H4 (cell line): Measurements from ENCODE around the gene CLNK. TPM values are rescaled to one million over a fixed set of nuclear protein-coding genes. Genes with fewer than 3 reads are reported as not detected.

Experiments used
- DNase-seq: peaks from one replicate; pipeline ENCODE4 v3.0.0-alpha.2; 2015; ENCODE audit warnings: low spot score
- total RNA-seq: library from RNA; depleted of rRNA; stranded (reverse); fragments of >200 nt; shearing (Covaris generic); gene quantifications from 2 replicates; pipeline ENCODE4 v1.2.3, GENCODE V29; 2014; rRNA removed

CLNK gene
- total RNA-seq, 1 experiment from 2014 or later = not detected

DNA sequence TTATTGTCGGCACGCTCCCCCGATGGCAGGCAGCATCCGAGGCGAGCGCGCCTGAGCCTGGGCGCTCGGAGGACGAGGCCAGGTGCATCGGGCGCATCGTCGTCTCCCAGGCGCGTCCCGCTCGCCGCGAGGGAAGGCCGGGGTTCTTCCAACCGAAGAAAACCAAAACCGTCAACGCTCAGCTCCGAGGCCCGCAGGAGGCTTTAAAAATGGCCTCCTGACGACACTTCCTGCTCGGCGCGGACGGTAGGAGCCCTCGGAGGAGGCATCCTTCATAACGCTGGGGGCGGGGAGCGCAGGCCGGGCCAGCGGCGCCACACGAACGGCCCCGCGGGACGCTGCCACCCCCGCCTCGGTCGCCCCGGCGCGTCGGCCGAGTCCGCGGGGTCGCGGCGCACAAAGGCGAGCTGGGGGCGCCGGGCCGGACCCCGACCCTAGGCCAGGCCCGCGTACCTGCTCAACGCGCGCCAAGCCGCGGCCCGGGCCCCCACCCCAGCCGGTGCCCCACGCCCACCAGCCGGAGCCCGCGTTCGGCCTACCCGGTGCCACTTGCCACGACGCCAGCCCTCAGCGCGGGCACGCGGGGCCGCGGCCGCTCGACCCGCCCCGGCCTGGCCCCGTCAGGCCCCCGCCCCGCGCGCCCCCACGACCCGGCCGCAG lies 227.8 kb downstream of the CLNK start:
- DNase-seq = peak; percentile 41

DNA sequence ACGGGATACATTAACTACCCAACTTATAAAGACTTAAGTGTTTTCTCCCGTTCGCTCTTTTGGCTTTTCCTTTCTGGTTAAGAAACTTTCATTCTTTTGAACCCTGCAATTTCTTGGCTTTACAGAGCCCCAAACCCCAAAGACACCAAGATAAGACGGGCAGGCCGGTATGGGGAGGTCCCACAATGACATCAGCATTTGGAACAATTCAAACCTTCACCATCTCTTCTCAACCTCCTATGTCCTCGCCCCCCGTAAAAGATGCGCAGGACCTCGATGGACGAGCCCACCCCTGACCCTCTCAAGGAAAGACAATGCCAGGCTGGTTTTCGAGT lies 228.3 kb downstream of the CLNK start:
- no peak for DNase-seq

DNA sequence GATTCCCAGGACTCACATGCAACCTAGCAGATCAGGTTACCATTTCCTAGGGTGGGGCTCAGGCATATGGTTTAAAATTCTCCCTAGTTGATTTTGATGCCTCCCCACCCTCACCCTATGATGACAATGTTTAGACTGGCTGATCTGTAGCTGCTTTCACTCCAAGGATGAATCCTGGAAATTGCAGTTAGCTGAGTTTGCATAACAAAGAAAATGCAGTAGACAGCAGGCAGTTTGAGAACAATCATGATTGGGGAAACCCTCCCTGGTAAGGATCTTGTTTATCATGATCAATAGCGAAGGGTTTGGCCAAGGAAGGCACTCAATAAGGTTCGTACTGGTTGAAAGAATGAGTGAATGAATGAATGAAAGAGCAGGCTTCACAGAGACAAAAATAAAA lies 229.4 kb downstream of the CLNK start:
- DNase-seq = no peak

DNA sequence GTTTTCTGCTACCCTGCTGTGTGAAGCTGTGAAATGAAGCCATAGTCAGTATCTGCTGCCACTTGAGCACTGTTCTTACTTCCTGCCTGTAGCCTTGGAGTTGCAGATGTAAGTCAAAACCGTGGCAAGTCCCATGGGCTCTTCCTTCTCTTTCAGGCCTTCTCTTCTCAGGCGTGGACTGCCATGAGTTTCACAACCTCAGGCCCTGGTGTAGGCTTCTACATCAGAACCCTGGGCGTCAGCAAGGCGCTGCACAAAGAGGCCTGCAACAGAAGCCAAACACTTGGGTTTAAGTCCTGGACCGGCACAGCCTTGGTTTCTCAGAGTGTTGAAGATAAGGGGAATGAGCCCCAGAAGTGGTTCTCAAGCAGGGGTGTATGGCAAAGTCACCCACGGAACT lies 229.8 kb downstream of the CLNK start:
- no peak for DNase-seq

DNA sequence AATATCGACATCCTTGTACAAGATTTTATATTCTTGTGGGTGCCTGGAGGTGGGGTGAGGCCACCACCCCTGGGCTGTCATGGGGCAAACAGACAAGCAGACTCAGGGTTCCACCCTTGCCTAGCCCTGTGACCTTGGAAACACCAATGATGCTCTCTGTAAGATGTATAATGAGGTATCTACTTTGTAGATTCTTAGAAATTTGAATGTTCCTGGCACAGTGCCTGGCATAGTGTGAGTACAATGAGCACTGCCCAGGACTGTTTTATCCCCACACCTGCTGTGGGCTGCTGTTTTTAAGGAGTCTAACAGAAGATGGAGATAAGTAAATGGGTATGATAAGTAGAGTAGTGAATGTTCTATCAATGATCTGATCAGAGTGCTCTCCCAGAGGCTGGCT lies 230.4 kb downstream of the CLNK start:
- no peak for DNase-seq

DNA sequence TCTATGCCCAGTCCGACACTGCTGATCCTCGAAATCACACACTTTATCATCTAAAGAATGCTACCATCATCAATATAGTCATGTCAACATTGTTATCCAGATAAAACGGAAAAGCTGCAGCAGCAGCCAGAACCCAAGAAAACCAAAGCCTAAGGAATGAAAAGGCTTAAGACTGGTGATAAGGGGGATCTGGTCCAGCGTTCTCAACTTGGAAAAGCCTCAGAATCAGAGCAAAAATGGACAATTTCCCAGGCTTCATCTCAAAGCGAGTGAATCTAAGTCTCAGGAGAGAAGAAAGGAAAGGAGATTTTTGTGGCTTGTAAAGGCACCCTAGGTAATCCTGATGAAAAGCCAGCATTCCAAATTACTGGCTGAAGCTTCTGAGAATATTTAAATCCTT lies 235.6 kb downstream of the CLNK start:
- DNase-seq = no peak

DNA sequence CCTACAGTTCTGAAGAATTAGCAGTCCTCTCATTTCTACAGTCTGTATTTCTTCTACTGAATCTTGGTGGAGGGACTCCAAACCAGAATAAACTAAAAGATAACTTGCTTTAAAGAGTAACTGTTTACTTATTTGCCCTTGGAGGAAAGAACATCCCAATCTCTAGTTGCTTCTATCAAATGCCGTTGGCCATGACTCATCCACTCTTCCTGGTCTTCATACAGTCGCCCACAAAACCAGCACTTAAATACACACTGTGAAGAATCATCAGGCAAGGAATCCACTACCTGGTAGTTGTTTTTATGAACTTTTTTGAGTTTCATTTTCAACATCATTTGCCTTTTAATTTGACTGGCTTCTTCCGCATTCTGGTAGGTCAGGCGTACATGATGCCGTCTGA lies 241.6 kb downstream of the CLNK start:
- no peak for DNase-seq

DNA sequence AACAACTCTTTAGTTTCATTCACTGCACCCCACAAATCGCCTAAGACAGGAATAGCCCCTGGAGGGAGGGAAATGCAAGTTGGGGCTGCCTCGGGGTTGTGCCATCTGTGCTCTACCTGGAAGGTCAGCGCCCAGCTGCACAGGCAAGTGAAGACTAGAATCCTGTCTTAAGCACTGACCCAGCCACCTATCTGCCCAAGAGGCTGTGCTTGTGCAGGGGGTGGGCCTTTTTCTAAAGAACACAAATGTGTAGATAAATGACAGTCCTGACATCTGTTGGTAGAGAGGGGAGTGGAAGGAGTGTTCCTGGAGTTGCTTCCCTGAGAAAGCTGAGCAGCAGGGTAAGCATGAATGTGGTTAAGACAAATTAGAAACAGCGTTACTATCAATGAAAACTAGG lies 243.1 kb downstream of the CLNK start:
- no peak for DNase-seq

DNA sequence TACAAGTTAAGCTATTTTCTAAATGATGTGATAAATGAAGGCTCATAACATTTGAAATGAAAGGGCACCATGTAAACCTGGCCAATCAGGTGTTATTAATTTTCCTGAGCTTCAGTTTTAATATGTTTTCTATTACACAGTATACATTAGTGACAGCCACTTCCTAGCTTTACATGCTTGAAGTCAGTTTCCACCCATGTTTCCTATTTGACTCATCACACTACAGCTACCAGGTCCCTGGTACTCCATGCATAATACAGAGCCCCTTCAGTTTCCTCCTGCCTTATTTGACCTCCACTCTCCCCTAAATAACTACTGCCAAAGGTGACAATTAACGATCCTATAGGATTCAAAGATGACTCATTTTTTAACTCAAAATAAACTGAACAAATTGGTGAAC lies 245.6 kb downstream of the CLNK start:
- DNase-seq = no peak

DNA sequence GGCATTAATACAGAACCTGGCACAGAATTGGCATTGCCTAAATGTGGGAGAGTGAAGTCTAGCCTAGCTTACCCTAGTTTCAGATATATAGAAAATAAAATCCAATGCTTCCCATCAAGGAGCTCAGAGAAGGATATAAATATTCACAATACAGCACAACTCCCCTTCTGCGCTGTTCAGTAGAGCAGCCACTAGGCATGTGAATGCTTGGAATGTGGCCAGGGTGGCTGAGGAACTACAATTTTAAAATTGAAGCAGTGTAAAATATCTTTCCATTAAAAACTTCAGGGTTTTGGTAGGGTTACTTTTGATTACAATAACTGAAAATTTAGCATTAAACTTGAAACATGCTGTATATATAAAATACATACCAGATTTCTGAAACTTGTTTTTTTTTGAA lies 246.8 kb downstream of the CLNK start:
- DNase-seq = no peak

Other genes starting within 250 kb of the CLNK start
- gene ZNF518B, start 227.3 kb downstream of the CLNK start, total RNA-seq = 25.9 and 36.7 TPM in 2 replicates